Astrocyte of the cerebellum (primary cell): ENCODE measurements around the gene HERPUD1.

ENCODE experiments used
- DNase-seq: peaks from one replicate; pipeline ENCODE4 v3.0.0-alpha.2; 2011; ENCODE audit warnings: low read depth
- H3K4me3 ChIP-seq: 2 replicates; pipeline ENCODE4 v1.5.1; 2011; ENCODE audit warnings: mild to moderate bottlenecking, low read depth, low read length, moderate library complexity
- CTCF ChIP-seq: IDR thresholded peaks from 2 replicates; pipeline ENCODE4 v1.5.1; 2012; ENCODE audit warnings: low read length, low read depth, moderate library complexity, mild to moderate bottlenecking; ENCODE audit errors: missing control alignments
- in situ Hi-C: cut with HindIII; loops from 2 replicates; pipeline ENCODE4 v1.10.0; 2017; ENCODE audit warnings: low sequenced_read_pairs

The HERPUD1 gene

GRCh38 chr16:56977823-56978430, 46.0 kb downstream of the HERPUD1 start:
- DNase-seq = no peak
- TF ChIP-seq CTCF = no peak
- in situ Hi-C loops = no loop called here
- H3K4me3 ChIP-seq = no peak overlapping the region

- H3K4me3 ChIP-seq = no peak overlapping the region
- no peak for TF ChIP-seq CTCF
- in situ Hi-C loops = no loop called here
- DNase-seq = no peak
Observed at GRCh38 chr16:56980201-56980535, 48.2 kb downstream of the HERPUD1 start.

GRCh38 chr16:56980792-56981724, 49.1 kb downstream of the HERPUD1 start:
- no peak for DNase-seq

GRCh38 chr16:56981729-56982271, 49.9 kb downstream of the HERPUD1 start:
- in situ Hi-C loops = no loop called here
- no peak overlapping the region for H3K4me3 ChIP-seq
- DNase-seq = no peak
- TF ChIP-seq CTCF = no peak

More at GRCh38 chr16:56980792-56981724, 49.1 kb downstream of the HERPUD1 start:
- H3K4me3 ChIP-seq = no peak overlapping the region
- in situ Hi-C loops = no loop called here
- TF ChIP-seq CTCF = no peak

- in situ Hi-C loops = no loop called here
- DNase-seq = no peak
- no peak overlapping the region for H3K4me3 ChIP-seq
- TF ChIP-seq CTCF = no peak
Observed at GRCh38 chr16:56982695-56983094, 50.8 kb downstream of the HERPUD1 start.

- no peak for DNase-seq
- no peak overlapping the region for H3K4me3 ChIP-seq
- TF ChIP-seq CTCF = no peak
- in situ Hi-C loops = no loop called here
Observed at GRCh38 chr16:56983211-56983751, 51.3 kb downstream of the HERPUD1 start.
